HCT116 (cell line): ENCODE measurements around the gene ARMH3. TPM values are rescaled to one million over a fixed set of nuclear protein-coding genes. Genes with fewer than 3 reads are reported as not detected.

ENCODE experiments used
- ATAC-seq: fragments of 200-7000 bp; cut with Tn5 transposase; 2 replicates; pipeline ENCODE4 v1.9.1; 2020; ENCODE audit warnings: mild to moderate bottlenecking, moderate library complexity
- BruUV-seq: library from RNA; stranded (reverse); fragments of 400-500 nt; replicated peaks from 2 replicates; lab custom pipeline; 2021; lab: Mats Ljungman, UMichigan
- CTCF ChIA-PET: fragments of 300-600 bp; sonication (Branson Sonifier 250); formaldehyde crosslinking; loops from one replicate; lab custom pipeline; 2021; ENCODE audit warnings: antibody characterized with exemption; lab: Charles Lee
- POLR2A ChIA-PET: fragments of 300-600, 350-600 bp; sonication (Branson Sonifier 250); formaldehyde crosslinking; loops from one replicate; lab custom pipeline; 2021; ENCODE audit warnings: antibody characterized with exemption; lab: Charles Lee
- RAD21 ChIA-PET, 2 experiments: fragments of 300-600 bp; sonication (Branson Sonifier 250); formaldehyde crosslinking; loops; one replicate each; lab custom pipeline; 2023; ENCODE audit warnings: low total read pairs in 2 of 2; ENCODE audit not compliant: uncharacterized antibody in 2 of 2, unreplicated experiment in 2 of 2, low non-redundant PET in 1 of 2; lab: Charles Lee
- DNase-seq: peaks from one replicate; pipeline ENCODE4 v3.0.0-alpha.2; 2010; ENCODE audit warnings: low read depth, low spot score
- H2AFZ ChIP-seq: fragments of 200-600 bp; shearing (Covaris generic), sonication (generic); 2 replicates; pipeline ENCODE4 v1.6.1; 2017; ENCODE audit warnings: low read depth, mixed run types, mixed read lengths, antibody characterized with exemption, low read length; ENCODE audit not compliant: poor library complexity, severe bottlenecking
- H3K27ac ChIP-seq: 2 replicates; pipeline ENCODE4 v1.5.1; 2012; ENCODE audit warnings: low read depth, low read length
- H3K27me3 ChIP-seq: fragments of 200-600 bp; sonication (generic); 2 replicates; pipeline ENCODE4 v1.6.1; 2016; ENCODE audit warnings: mixed run types, low read length, mixed read lengths; ENCODE audit not compliant: insufficient read depth
- H3K36me3 ChIP-seq, 2 experiments: fragments of 200-500 bp in 1 of 2; fragments of 200-600 bp in 1 of 2; sonication (Bioruptor generic) in 1 of 2; sonication (generic) in 1 of 2; 2 replicates each; pipeline versions ENCODE4 v1.5.1 to v1.6.1; 2014 to 2016; ENCODE audit warnings: low read length in 2 of 2, inconsistent platforms in 1 of 2, mixed read lengths in 1 of 2, mixed run types in 1 of 2; ENCODE audit not compliant: insufficient read depth in 2 of 2, control insufficient read depth in 1 of 2
- H3K4me1 ChIP-seq, 2 experiments: fragments of 200-600 bp in 1 of 2; sonication (generic) in 1 of 2; 2 replicates each; pipeline versions ENCODE4 v1.5.1 to v1.6.1; 2012 to 2017; ENCODE audit warnings: low read length in 2 of 2, inconsistent platforms in 1 of 2, mild to moderate bottlenecking in 1 of 2, mixed read lengths in 1 of 2, mixed run types in 1 of 2, moderate library complexity in 1 of 2; ENCODE audit not compliant: insufficient read depth in 2 of 2, control insufficient read depth in 1 of 2
- H3K4me2 ChIP-seq: fragments of 200-600 bp; sonication (generic); 2 replicates; pipeline ENCODE4 v1.6.1; 2017; ENCODE audit warnings: mixed run types, low read length, mixed read lengths
- H3K4me3 ChIP-seq, 2 experiments: fragments of 200-600 bp in 1 of 2; sonication (generic) in 1 of 2; replicated peaks in 1 of 2; 2 replicates each; pipeline ENCODE4 v1.5.1; 2011 to 2016; ENCODE audit warnings: low read length in 2 of 2, control low read depth in 1 of 2, low read depth in 1 of 2, mild to moderate bottlenecking in 1 of 2, mixed read lengths in 1 of 2, mixed run types in 1 of 2
- H3K79me2 ChIP-seq: fragments of 200-600 bp; sonication (generic); 2 replicates; pipeline ENCODE4 v1.6.1; 2017; ENCODE audit warnings: mild to moderate bottlenecking, mixed run types, low read length, moderate library complexity, mixed read lengths; ENCODE audit not compliant: insufficient read depth
- H3K9ac ChIP-seq: fragments of 200-600 bp; sonication (generic); 2 replicates; pipeline ENCODE4 v1.6.1; 2016; ENCODE audit warnings: low read length, mixed read lengths
- H3K9me2 ChIP-seq: fragments of 200-600 bp; sonication (generic), shearing (Covaris generic); 2 replicates; pipeline ENCODE4 v1.6.1; 2017; ENCODE audit warnings: mixed run types, mild to moderate bottlenecking, moderate library complexity; ENCODE audit not compliant: insufficient read depth
- H3K9me3 ChIP-seq, 2 experiments: fragments of 200-500 bp in 1 of 2; fragments of 200-600 bp in 1 of 2; sonication (Bioruptor generic) in 1 of 2; sonication (generic) in 1 of 2; 2 replicates each; pipeline ENCODE4 v1.6.1; 2014 to 2017; ENCODE audit warnings: low read length in 2 of 2, mixed read lengths in 2 of 2, inconsistent platforms in 1 of 2, low read depth in 1 of 2, mild to moderate bottlenecking in 1 of 2, mixed run types in 1 of 2, moderate library complexity in 1 of 2; ENCODE audit not compliant: control insufficient read depth in 1 of 2, insufficient read depth in 1 of 2
- H4K20me1 ChIP-seq: fragments of 200-600 bp; sonication (generic), shearing (Covaris generic); 2 replicates; pipeline ENCODE4 v1.6.1; 2017; ENCODE audit warnings: mixed run types, mild to moderate bottlenecking, moderate library complexity; ENCODE audit not compliant: insufficient read depth
- CEBPB ChIP-seq: IDR thresholded peaks from 2 replicates; pipeline ENCODE4 v1.6.1; 2012; ENCODE audit warnings: low read depth
- CTCF ChIP-seq, 3 experiments: fragments of 200-600 bp in 1 of 3; sonication (generic) in 1 of 3; IDR thresholded peaks in 2 of 3; conservative IDR thresholded peaks in 1 of 3; 2 replicates each; pipeline ENCODE4 v1.5.1; 2012 to 2017; ENCODE audit warnings: low read depth in 2 of 3, low read length in 2 of 3, antibody characterized with exemption in 1 of 3, borderline replicate concordance in 1 of 3, control low read depth in 1 of 3, mild to moderate bottlenecking in 1 of 3, mixed read lengths in 1 of 3, mixed run types in 1 of 3, moderate library complexity in 1 of 3; ENCODE audit not compliant: insufficient read depth in 1 of 3
- ELF1 ChIP-seq: IDR thresholded peaks from 2 replicates; pipeline ENCODE4 v1.6.1; 2012; ENCODE audit warnings: low read depth, borderline replicate concordance
- EZH2 ChIP-seq: fragments of 200-600 bp; sonication (generic); IDR thresholded peaks from 2 replicates; pipeline ENCODE4 v1.6.1; 2017; ENCODE audit warnings: antibody characterized with exemption, mixed run types
- FOSL1 ChIP-seq: IDR thresholded peaks from 2 replicates; pipeline ENCODE4 v1.6.1; 2012; ENCODE audit warnings: low read depth
- MAX ChIP-seq: IDR thresholded peaks from 2 replicates; pipeline ENCODE4 v1.6.1; 2012
- POLR2A ChIP-seq: IDR thresholded peaks from 2 replicates; pipeline ENCODE4 v1.7.0; 2011; ENCODE audit warnings: borderline replicate concordance; ENCODE audit not compliant: insufficient read depth, insufficient read length; ENCODE audit errors: extremely low read depth
- SP1 ChIP-seq: IDR thresholded peaks from 2 replicates; pipeline ENCODE4 v1.6.1; 2012; ENCODE audit warnings: low read depth
- TCF7L2 ChIP-seq: IDR thresholded peaks from 2 replicates; pipeline ENCODE4 v1.7.0; 2011; ENCODE audit warnings: borderline replicate concordance, inconsistent platforms; ENCODE audit not compliant: insufficient read depth, insufficient read length; ENCODE audit errors: extremely low read depth
- intact Hi-C: fragments of 100-400 bp; cut with micrococcal nuclease; formaldehyde crosslinking; loops from 2 replicates; pipeline ENCODE4 v1.10.0; 2022
- total RNA-seq: library from RNA; stranded (reverse); gene quantifications from one replicate; pipeline ENCODE4 v1.2.1, GENCODE V29; 2021; ENCODE audit not compliant: unreplicated experiment
- TF ChIP-seq, protein P1 (sequence below): IDR thresholded peaks from 2 replicates; pipeline ENCODE4 v1.6.1; 2011; ENCODE audit warnings: mild to moderate bottlenecking, low read length, moderate library complexity; ENCODE audit not compliant: insufficient replicate concordance; ENCODE audit errors: extremely low read depth
- TF ChIP-seq, protein P2 (sequence below): IDR thresholded peaks from 2 replicates; pipeline ENCODE4 v1.6.1; 2012

Gene ARMH3
- total RNA-seq, 1 experiment from 2014 or later, result 30.4 TPM

GRCh38 chr10:101893510-101894120 lies 162.4 kb downstream of the ARMH3 start:
- H3K27ac ChIP-seq, result no peak overlapping the region
- no peaks in the 10 kb centered on the region for H3K79me2 ChIP-seq
- H2AFZ ChIP-seq, result no peak overlapping the region
- CTCF ChIA-PET, result interaction anchor here (1.0 to 8.0 kb wide), 4 partner anchors 19 to 117 kb away, joined by 3 to 92 read pairs (median 3); no protein-coding TSS in a partner anchor
- no TSS peak for BruUV-seq
- no peaks in the 10 kb centered on the region for H3K27me3 ChIP-seq
- POLR2A ChIA-PET, result no interaction called here
- no peaks in the 10 kb centered on the region for H4K20me1 ChIP-seq
- H3K9ac ChIP-seq, result no peak overlapping the region
- no peak for TF ChIP-seq CTCF (IDR thresholded peaks at IDR 0.05 in 2 of 3, conservative IDR thresholded peaks at IDR 0.05 in 1 of 3; ENCODE audit: borderline replicate concordance in 1 of 3, insufficient read depth in 1 of 3, low read depth in 2 of 3, low read length in 2 of 3)
- TF ChIP-seq ELF1, result no peak
- no peak for TF ChIP-seq CEBPB
- no peak for TF ChIP-seq FOSL1
- TF ChIP-seq POLR2A, result no peak
- TF ChIP-seq EZH2, result no peak
- TF ChIP-seq, protein P1, sequence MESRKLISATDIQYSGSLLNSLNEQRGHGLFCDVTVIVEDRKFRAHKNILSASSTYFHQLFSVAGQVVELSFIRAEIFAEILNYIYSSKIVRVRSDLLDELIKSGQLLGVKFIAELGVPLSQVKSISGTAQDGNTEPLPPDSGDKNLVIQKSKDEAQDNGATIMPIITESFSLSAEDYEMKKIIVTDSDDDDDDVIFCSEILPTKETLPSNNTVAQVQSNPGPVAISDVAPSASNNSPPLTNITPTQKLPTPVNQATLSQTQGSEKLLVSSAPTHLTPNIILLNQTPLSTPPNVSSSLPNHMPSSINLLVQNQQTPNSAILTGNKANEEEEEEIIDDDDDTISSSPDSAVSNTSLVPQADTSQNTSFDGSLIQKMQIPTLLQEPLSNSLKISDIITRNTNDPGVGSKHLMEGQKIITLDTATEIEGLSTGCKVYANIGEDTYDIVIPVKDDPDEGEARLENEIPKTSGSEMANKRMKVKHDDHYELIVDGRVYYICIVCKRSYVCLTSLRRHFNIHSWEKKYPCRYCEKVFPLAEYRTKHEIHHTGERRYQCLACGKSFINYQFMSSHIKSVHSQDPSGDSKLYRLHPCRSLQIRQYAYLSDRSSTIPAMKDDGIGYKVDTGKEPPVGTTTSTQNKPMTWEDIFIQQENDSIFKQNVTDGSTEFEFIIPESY, result no peak
- no peak for TF ChIP-seq MAX
- TF ChIP-seq, protein P2, sequence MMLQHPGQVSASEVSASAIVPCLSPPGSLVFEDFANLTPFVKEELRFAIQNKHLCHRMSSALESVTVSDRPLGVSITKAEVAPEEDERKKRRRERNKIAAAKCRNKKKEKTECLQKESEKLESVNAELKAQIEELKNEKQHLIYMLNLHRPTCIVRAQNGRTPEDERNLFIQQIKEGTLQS, result no peak
- TF ChIP-seq TCF7L2, result no peak
- no peak for TF ChIP-seq SP1
- H3K9me2 ChIP-seq, result no peaks in the 10 kb centered on the region
- no peak for DNase-seq
- H3K4me1 ChIP-seq, result peaks cover 4 to 18% of the 10 kb centered on the region in 2 experiments; a peak in 3 of 4 replicates
- H3K36me3 ChIP-seq, result no peaks in the 10 kb centered on the region
- ATAC-seq, result no peak
- H3K4me2 ChIP-seq, result no peak overlapping the region
- no peak overlapping the region for H3K4me3 ChIP-seq
- RAD21 ChIA-PET, result no interaction called here
- intact Hi-C loops, result no loop called here
- H3K9me3 ChIP-seq, result no peaks in the 10 kb centered on the region
